BE2C (cell line): ENCODE results near the gene RUNX2.

Experiments used
- DNase-seq: peaks from one replicate; pipeline ENCODE4 v3.0.0-alpha.2; 2020
- H3K27me3 ChIP-seq: fragments of 250-450 bp; sonication (Bioruptor Pico); 2 replicates; pipeline ENCODE4 v1.5.1; 2020; ENCODE audit warnings: mild to moderate bottlenecking
- H3K36me3 ChIP-seq: fragments of 250-450 bp; sonication (Bioruptor Pico); 2 replicates; pipeline ENCODE4 v1.5.1; 2020; ENCODE audit warnings: mild to moderate bottlenecking
- H3K4me1 ChIP-seq: fragments of 250-450 bp; sonication (Bioruptor Pico); 2 replicates; pipeline ENCODE4 v1.5.1; 2020
- H3K4me3 ChIP-seq: 2 replicates; pipeline ENCODE4 v1.5.1; 2011; ENCODE audit warnings: low read depth, low read length
- H3K9me3 ChIP-seq: fragments of 250-450 bp; sonication (Bioruptor Pico); 2 replicates; pipeline ENCODE4 v1.5.1; 2020
- TF ChIP-seq, protein P1 (sequence below): IDR thresholded peaks from 2 replicates; pipeline ENCODE4 v1.5.1; 2012; ENCODE audit warnings: mild to moderate bottlenecking, low read depth, low read length

RUNX2 gene

DNA sequence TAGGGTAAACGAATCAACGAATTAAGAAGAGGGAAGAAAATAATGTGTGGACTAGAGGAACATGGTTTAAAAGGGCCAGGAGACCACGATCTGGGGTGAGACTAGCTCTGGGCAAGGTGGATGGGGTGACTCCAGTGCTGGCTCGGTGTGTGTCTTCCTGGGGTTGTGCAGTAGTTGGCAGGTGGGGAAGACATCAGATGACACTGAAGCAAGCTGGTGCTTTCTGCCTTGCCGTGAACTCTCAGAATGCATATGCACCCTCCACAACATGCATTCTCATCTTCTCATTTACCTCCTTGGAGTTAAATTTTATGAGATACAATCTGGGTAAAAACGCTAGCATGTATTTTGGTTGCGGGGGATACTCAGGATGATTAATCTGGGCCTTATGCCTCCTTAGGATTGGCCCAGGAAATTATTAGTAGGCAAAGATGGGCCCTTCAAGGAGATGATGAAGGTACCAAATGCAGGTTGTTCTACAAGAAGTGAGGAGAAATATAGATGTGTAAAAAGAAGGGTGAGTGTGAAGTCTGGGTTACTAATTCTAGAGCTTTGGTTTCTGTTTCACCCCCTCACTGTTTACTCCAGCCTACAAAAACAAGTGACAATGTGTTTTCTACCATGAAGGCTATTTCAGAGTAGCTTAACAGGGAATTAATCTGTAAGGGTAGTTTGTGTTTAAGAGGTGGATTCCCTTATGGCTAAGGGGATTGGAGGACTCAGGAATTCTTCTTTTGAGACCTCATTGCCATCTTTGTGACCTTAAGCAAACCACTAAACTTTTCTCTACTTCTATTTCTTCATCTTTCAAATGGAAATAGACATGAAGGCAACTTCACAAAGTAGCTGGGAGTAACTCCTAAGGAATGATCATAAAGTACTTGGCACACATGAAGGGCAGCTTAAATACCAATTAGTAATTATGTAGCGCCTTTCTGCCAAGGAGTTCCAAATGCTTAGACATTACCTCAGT is 120.6 kb downstream of the RUNX2 start:
- Histone ChIP-seq H3K4me1 (no peaks in the 10 kb centered on the region), H3K9me3 (no peaks in the 10 kb centered on the region; the same call in 1 of the 2 replicates), H3K4me3 (no peak overlapping the region), H3K36me3 (no peaks in the 10 kb centered on the region), H3K27me3 (peaks cover 40% of the 10 kb centered on the region)
- no peak for DNase-seq
- TF ChIP-seq, protein P1, sequence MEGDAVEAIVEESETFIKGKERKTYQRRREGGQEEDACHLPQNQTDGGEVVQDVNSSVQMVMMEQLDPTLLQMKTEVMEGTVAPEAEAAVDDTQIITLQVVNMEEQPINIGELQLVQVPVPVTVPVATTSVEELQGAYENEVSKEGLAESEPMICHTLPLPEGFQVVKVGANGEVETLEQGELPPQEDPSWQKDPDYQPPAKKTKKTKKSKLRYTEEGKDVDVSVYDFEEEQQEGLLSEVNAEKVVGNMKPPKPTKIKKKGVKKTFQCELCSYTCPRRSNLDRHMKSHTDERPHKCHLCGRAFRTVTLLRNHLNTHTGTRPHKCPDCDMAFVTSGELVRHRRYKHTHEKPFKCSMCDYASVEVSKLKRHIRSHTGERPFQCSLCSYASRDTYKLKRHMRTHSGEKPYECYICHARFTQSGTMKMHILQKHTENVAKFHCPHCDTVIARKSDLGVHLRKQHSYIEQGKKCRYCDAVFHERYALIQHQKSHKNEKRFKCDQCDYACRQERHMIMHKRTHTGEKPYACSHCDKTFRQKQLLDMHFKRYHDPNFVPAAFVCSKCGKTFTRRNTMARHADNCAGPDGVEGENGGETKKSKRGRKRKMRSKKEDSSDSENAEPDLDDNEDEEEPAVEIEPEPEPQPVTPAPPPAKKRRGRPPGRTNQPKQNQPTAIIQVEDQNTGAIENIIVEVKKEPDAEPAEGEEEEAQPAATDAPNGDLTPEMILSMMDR = no peak

DNA sequence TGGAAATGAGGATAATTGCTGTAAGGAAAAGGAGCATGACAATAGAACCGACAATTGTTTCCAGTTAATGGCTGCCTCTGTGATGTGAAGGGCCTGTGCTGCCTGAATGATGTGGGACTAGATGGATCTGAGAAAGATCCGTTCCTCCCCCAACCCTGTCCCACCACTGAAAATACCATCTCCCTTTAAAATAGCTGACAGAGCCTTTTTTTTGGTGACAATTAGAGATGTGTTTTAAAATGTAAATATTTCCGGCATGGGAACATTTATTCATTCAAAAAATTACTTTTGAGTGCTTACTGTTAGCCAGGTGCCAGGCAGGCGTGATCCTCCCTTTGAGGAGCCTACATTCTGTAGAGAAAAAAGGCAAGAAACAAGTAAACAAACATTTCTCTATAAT is 122.0 kb downstream of the RUNX2 start:
- TF ChIP-seq, protein P1 = no peak
- H3K4me3 ChIP-seq = no peak overlapping the region
- peaks cover 35% of the 10 kb centered on the region for H3K27me3 ChIP-seq
- no peak for DNase-seq
- H3K36me3 ChIP-seq = no peaks in the 10 kb centered on the region
- no peaks in the 10 kb centered on the region for H3K4me1 ChIP-seq
- H3K9me3 ChIP-seq = no peaks in the 10 kb centered on the region; the same call in 1 of the 2 replicates

DNA sequence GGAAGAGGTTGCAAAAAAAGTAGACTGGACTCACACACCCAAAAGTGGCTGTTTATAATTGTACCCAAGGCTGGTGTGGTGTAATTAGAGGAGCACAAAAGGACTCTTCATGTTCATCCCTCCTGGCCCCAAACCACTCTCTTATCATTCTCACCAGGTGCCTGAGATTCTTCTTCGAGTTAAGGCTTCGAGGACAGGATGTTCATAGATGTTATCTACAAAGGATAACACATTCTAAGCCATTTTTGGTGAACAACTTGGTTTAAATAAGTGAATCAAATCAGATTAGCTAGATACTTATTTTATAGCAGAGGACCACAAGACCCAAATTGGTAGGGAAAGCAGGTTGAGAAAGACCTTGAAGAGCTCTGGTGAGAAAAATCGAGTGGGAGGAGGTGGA is 122.7 kb downstream of the RUNX2 start:
- Histone ChIP-seq H3K36me3 (no peaks in the 10 kb centered on the region), H3K4me3 (no peak overlapping the region), H3K9me3 (no peaks in the 10 kb centered on the region; the same call in 1 of the 2 replicates), H3K4me1 (no peaks in the 10 kb centered on the region), H3K27me3 (peaks cover 33% of the 10 kb centered on the region)
- no peak for DNase-seq
- TF ChIP-seq, protein P1 = no peak

DNA sequence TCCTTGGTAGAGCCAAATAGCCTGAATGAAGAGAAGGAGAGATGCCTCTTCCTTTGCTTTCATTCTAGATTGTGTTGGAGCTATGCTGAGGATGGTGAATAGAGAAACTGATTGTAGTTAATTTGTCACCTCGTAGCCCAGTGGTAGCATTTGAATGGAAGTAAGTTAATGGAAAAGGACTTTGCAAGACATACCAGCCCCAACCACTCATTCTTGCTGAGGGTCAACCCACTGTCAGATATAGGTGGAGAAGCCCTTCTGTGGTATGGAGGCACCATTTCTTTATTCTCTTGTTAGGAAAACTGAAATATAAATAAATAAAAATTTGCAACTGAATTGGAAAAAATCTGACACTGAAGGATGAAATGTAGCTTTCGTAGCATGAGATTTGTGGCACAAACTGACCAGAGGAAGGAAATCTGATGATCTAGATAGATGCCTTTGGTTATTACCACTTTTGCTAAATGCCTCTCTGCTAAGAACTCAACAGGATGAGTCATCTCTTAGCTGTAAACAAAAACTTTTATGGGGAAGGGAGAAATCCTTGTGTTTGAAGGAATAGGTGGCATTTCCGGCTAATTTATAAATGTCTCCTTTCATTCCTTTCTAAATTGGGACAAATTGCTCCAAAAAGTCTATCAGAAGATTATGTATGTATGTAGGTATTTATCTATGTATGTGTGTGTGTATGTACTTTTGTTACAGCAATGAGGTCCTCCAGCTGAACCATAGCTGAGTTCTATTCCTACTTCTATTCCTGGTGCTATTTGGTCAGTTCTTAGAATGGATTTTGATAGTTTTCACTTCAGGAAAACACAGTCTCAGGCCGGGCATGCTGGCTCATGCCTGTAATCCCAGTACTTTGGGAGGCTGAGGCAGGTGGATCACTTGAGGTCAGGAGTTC is 126.1 kb downstream of the RUNX2 start:
- Histone ChIP-seq H3K36me3 (no peaks in the 10 kb centered on the region), H3K4me3 (no peak overlapping the region), H3K27me3 (peaks cover 22% of the 10 kb centered on the region), H3K9me3 (no peaks in the 10 kb centered on the region; the same call in 1 of the 2 replicates), H3K4me1 (no peaks in the 10 kb centered on the region)
- DNase-seq = no peak
- TF ChIP-seq, protein P1 = no peak

DNA sequence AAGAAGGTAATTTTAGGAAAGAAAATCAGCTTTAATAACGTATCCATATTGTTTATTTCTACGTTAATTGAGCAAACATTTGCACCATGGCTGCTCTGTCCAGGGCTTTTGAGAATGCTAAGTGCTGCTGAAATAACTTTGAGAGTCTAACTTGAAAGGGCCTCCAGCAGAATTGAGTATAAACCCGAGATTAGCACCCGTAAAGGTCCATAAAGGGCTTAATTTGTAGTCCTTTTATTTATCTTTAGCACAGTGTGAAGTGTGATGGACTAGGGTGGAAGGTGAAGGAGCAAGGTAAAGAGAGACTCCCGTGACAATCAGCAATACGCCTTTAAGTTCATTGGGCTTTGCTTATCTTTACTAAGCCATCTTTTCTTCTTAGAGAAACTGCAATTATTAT is 127.3 kb downstream of the RUNX2 start:
- no peaks in the 10 kb centered on the region for H3K36me3 ChIP-seq
- TF ChIP-seq, protein P1 = no peak
- no peak overlapping the region for H3K4me3 ChIP-seq
- DNase-seq = no peak
- peaks cover 22% of the 10 kb centered on the region for H3K27me3 ChIP-seq
- no peaks in the 10 kb centered on the region for H3K4me1 ChIP-seq
- H3K9me3 ChIP-seq = no peaks in the 10 kb centered on the region
